HG03135 (cell line): ENCODE measurements around the gene OMA1.

ENCODE experiments used
- ATAC-seq: cut with Tn5 transposase; IDR thresholded peaks from one replicate; pipeline ENCODE4 v1.9.1; 2021; ENCODE audit warnings: mild to moderate bottlenecking, moderate library complexity; ENCODE audit not compliant: unreplicated experiment

Gene OMA1

DNA sequence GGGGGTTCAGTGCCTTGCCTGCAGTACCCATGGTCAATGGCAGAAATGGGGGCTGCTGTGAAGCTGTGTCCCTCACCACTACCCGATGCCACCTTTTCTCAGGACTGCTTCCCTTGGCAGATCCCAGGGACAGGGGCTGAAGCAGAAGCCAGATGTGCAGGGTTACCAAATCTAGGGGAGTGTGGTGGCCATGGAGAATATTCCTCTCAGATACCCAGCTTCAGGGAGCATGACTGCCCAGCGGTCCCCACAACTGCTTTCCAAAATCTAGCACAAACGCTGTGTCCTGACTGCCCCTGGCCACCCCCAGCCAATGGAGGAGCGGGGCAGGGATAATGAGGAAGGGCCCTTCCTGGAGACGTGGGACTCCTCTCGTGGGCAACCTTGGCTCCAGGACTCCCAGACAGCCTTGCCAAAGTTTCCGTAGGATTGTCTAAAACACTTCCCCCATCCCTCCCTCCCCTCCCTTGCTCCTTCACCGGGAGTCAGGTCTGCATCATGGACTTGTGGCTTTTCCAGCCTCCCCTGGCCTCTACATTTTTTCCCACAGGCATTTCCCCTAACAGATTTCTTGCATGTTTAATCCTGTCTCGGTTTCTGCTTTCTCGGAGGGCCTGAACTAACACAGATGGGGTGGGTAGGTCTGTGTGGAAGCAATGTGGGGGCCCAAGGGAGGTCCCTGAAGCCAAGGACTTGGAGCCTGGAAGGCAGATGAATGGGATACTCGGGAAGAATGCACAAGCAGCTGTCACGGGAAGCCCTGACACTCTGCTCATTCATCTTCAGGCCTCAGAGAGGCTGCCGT, 80.5 kb downstream of the OMA1 start:
- ATAC-seq = no peak

DNA sequence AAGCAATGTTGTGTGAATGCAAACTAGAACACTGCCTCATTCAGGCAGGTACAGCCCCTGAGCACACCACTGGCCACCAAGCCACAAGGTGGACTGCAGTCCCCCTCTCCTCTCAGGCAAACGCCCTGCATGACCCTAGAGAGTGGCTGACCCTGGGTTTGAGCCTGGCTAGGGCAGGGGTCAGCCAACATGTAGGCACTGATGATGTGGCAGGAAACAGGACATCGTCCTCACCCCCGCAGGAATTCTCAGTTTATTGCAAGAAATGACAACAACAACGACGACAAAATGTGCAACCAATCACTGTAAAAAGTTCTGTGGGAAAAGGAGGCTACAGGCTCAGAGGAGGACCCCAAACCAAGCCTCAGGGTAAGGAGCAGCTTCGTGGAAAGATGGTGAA, 81.3 kb downstream of the OMA1 start:
- ATAC-seq = no peak

DNA sequence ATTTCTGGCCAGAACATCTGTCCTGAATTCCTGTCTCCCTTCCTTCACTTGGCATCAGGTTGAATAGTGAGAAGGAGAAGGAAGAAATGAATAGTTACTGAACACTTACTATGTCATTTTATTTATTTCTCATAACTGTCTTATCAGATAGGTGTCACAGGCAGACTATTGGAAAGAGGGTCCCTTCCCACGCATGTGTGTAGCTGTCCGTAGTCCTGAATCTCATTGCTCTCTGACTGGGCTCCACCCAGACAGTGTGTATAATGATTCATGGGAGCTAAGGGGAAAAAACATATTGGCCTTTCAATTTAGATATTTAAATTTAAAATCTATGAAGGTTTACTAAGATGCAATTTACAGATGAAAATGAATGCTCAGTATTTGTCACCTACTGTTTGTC, 86.1 kb downstream of the OMA1 start:
- ATAC-seq = no peak

DNA sequence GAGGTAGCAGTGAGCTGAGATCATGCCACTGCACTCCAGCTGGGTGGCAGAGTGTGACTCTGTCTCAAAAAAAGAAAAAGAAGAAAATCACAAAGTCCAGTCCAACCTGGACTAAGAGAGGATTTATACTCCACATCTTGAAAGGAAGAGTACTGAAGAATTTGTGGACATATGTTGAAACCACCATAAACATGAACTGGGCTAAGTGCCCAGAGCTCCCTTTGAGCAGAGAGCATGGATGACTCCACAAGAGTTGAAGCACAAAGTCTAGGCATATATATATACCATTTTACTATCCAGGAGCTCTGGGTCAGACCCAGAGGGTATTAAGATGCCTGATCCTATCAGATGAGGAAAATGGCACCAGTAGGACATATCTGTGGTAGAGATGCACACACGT, 86.6 kb downstream of the OMA1 start:
- ATAC-seq = no peak

DNA sequence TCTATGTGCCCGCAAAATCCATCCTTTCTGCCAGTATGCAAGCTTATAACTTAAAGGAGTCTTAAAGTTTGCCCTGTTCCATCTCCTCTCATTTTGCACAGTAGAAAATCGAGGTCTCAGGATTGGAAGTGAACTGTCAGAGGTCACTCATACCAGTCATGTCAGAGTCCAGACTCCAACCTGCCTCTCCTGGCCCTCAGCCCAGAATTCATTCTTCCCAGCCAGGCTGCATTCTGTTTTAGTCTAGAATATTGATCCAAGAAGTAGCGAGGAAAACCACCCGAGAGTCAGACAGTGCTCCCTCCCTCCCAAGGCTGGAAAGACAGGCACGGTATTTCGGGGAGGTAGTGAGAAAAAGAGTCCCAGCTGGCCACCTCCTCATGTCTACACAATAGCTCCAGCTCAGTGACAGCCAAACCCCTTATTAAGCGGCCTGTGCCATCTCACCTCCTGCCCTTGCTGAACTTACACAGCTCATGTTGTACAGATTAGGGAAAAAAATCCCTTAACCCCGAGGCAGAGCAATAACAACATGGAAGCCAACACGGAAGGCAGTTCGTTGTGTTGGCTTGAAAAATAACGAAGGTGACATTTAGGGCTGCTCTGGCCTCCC, 89.4 kb downstream of the OMA1 start:
- ATAC-seq = no peak

DNA sequence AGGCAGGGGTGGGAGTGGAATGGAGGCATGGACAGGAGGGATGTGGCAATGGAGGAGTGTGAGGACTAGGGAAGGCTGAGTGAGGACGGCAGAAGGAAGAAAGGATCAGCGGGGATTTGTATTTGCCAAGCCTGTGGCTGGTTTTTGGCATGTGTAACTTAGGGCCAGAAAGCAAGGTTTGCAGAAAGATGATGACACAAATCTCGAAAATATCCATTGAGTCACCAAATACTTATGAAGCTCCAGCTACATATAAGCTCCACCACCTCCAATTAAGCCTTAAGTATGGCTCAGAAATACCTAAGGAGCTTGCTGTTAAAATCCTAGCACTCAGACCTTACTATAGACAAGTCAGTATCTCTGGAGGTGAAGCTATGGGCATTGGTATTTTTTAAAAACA, 90.1 kb downstream of the OMA1 start:
- no peak for ATAC-seq

DNA sequence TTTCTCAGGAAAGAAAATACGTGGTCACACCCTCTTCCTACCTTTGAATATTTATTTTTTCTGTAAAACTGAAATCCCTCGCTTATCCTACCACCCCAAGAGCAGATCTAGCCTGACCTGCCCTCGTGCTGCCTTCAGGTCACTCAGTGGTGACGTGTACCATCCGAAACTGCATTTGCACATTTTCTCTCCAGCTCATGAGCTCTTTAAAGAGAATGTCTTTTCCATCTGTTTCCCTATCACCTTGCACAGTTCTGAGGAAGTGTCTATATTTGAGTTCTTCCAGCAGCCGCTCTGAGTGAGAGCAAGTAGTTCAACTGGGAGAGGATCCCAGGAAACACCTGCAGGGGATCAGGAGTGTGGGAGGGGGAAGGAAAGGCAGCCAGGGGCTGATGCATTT, 91.7 kb downstream of the OMA1 start:
- no peak for ATAC-seq

DNA sequence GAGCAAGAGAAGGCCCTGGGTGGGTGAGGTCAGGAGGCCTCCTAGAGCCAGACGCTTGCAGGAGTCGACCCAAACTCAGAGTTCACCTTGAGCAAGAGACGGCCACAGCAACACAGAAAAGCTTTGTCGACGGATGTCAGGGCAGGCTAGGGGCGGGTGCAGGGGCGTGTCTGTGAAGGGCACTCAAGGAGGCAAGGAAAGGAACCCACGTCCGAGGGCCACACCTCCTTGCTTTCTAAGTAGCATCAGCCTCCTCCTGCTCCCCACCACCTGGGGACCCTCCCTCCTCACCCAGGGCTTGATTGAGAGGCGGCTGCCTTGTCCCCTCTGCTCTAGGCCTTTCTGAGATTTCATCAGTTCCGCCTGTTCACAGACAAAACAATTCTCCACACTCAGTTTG, 92.1 kb downstream of the OMA1 start:
- no peak for ATAC-seq

DNA sequence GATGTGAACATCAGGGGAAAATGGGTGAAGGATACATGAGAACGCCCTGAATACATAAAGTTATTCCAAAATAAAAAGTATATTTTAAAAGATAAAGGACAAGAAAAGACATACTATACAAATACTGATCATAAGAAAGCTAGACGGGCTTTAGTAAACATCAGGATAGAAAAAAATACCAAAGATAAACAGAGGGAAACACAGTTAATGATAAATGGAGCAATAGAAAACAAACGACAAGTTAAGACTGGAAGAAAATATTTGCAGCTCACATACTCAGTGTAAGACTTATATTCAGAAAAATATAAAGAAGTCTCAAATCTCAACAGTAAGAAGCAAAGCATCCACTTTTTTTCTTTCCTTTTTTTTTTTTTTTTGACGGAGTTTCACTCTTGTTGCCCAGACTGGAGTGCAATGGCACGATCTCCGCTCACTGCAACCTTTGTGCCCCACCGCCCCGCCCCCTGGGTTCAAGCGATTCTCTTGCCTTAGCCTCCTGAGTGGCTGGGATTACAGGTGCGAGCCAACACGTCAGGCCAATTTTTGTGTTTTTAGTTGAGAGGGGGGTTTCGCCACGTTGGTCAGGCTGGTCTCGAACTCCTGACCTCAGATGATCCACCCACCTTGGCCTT, 94.8 kb downstream of the OMA1 start:
- no peak for ATAC-seq

DNA sequence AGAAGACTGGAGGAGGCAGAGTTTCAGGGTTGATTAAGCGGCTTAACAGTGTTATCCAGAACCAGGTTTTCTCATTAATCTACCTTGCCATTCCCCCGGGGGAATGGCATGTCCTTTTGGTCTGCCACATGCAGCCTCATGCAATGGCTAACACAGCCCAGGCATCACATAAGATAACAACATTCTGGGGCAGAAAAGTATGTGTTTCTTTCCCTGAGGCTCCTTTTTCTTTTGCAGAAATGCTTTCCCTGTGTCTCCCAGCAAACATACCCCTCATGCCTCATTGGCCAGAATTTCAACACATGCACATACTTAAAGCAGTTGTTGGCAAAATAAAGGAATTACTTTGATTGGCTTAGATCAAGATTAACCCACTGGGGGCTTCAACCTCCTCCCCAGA, 98.6 kb downstream of the OMA1 start:
- ATAC-seq = no peak

DNA sequence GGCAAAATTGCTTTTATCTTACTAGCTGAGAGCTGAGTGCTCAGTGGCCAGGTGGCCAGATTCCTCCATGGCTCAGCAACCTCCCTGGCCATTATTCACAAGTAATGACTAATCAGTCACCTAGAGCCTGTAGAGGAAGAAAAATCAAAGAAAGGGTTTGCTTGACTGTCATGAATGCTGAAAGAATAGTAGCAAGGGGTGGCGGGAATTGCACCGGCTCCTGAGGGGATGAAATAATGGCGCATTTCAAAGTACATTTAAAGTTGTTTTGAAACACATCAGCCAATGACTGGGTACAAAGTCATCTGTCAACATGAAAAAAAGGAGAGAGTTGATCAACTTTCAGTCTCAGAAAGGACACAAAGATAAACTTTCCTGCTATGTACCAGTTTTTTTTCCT, 99.5 kb downstream of the OMA1 start:
- no peak for ATAC-seq

DNA sequence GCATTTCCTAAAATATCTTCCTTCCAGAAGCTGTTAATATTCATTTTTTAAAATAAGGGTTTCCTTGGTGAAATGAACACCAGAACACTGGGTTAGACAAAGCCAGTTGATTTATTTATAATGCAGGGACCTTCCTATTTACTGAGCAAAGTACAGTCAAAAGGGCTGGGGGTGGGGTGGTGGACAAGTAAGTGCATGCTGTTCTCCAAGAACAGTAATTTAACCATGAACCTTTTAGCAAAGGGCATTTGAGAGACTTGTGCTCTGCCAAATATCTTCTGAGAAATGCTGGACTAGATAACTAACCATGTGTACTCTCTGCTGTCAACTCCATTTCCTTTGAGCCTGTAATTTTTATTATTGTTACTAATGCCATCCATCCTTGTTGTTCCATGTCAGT, 100.2 kb downstream of the OMA1 start:
- no peak for ATAC-seq

DNA sequence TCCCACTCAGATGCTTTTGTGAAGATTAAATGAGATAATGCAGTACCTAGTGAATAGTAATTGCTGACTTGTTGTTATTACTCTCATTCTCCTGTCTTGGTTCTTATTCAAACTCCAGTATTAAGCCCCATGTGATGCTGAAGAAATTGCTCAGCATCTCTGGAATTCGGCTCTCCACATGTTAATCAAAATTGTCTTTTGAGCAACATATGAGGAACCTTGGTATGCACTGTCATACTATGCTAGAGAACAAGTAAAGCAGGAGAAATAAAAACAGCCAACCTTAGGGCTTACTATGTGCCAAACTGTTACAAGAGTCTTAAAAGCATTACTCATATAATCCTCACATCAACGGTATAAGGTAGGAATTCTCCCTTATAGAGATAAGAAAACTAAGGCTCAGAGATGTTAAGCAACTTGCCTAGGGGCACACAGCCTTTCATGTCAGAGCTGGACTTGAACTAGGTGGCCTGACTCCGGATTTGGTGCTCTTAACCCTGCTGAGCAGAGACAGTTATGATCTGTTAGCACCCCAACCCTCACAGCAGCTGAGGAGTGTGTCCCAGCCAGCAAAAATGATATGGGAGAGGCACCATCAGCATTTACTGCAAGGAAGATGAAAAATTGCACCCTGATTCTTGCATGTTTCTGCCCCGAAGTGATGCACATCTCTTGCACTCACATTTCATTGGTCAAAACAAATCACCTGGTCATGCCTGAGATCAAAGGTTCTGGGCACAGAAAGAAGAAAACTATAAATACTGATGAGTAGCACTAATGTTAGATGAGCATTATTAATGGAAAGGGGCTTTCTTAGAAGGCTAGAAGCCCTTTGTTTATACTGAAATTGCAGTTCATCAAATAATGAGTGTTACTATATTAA, 102.3 kb downstream of the OMA1 start:
- no peak for ATAC-seq

DNA sequence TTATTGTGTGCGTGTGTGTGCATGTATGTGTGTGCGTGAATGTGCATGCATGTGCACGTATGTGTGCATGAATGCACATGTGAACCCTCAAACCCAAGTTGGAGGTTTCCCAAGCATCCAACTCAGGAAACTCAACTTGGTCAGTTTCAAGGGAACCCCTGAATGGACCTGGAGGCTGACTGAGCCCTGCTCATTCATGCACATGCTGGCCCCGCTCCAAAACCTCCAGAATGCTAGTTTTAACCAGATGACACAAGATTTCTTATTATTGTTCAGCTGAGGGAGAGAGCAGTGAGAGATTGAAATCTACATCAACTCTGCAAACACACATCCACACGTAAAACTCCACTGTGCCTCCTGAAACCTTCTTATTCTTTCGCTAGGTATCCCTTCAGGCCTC, 104.4 kb downstream of the OMA1 start:
- no peak for ATAC-seq

DNA sequence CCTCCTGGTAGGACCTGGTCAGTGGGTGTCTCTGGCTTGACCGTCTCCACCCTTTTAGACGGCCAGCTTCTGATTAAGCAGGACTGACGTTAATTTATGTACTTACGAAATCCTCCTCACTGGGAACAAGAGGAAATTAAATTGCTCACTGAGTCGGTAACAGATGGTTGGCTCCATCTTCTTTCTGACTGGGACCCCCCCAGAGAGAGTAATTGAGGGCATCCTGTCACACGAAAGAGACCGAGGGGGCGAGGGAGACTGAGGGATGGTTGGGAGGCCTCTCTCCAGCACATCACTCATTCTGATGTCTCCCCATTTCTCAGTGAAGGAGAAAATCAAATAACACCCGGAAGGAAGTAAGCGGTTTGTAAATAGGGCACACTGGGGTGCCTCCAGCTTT, 104.8 kb downstream of the OMA1 start:
- no peak for ATAC-seq

DNA sequence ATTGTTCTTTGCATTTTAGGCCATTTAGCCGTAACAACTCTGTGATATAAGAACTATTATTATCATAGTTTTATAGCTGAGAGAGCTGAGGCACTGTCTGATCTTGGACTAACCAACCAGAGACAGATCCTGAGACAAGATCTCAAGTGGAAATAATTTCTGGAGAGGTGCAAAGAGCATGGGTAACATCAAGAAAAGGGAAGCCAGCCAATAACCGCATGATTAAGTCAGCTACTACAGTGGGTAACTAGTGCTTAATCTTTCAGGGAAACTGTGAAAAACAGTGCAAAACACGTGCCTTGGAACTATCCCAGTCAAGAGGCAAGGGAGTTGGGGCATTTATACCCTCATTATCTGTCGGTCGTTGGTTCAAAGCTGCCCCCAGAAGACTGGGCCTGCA, 105.8 kb downstream of the OMA1 start:
- no peak for ATAC-seq

DNA sequence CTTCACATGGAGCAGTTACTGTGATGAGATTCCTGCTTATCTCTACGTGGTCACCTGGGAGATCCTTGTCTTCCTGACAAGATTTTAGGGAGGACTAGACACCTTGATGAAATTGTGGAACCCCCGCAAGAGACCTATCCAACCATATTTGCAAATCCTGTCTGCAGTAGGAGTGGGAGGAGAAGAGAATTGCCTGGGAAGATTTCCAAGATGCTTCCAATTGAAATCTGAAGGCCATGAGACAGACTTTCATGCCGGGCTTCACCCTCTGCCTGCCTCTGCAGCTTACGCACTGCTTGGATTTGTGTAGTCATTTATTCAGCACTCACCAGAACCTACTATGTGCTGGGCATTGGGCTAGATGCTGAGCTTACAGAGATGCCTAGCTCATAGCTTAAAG, 106.6 kb downstream of the OMA1 start:
- ATAC-seq = no peak

DNA sequence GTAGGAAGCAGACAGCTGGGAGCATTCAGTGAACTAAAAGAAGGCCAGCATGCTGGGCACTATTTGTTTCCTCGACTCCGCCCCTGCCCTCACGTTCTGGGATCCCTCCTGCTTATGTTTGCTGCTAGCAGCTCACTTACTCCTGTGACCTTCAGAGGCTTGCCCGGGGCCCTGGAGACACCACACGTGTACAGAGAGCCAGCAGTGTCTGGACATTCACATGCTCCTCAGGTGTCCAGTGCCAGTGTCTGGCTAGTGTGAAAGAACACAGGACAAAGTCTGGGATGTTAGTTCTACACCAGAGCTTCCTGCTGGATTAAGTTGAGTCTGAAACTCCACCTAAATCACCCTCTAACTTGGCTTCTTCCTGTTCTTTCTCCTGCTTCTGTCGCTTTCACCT, 108.1 kb downstream of the OMA1 start:
- ATAC-seq = no peak

DNA sequence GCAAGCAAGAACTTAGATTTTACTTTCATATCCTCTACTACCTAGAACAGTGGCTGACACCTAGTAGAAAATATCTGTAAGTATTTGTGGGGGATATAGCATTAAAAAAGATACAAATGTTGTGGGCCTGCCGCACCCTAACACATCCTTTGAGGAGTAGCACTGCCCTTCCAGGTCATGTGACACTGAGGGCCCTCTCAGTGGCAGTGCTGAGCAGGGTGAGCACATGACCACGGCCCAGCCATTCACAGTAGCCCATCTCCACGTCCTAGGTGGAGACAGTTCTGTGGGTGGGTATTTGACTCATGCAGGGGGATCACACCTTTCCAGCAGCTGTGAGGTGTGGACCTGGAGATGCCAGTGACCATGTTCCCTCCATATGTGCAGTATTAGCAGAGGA, 108.9 kb downstream of the OMA1 start:
- ATAC-seq = no peak

DNA sequence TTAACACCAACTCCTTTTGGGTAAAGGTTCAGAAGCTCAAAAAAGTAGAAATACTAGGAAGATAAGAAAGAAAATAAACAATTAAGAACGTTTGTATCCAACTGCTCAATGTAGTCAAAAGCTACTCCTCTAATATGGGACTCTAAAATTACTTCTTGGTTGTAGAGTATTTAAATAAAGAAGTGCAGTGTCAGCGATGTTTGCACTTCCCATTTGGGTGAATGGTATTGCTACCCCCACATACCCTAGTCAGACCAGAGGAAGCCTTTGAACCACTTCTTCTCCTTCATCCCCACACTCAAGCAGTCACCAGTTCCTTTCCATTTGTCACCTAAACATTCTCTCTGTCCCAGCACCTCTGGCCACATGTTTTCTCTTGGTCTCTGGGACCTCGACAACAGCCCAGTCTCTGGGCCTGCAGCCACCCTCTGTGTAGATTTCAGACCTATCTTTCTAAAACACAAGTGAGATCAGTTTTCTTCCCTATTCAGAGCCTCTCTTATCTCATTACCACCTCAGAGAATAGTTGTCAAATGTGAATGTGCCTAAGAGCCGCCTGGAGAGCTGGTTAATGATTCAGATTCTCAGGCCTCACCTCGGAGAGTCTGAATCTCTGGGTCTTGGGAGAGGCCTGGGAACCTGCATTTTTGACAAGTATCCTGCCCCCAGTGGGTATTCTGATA, 109.8 kb downstream of the OMA1 start:
- ATAC-seq = no peak

DNA sequence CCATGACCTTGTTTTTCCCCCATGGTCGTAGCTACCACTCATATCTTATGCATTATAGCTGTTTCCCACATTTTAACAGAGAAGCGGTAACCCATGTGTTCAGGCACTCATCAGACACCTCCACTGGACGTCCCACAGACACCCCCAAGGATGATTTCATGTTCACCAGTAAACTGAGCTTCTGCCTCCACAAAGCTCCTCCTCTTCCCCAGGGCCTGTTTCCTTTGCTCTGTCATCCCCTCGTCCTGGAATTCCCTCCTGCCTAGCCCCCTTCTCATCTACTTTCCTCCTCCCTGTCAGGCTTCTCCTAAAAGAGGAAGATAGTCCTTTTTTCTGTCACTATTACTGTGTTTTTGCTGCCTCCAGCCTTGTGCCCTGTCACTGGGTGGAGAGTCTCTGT, 111.2 kb downstream of the OMA1 start:
- ATAC-seq = no peak
